Activated CD4-positive, alpha-beta T cell treated with anti-CD3 and anti-CD28 coated beads for 36 hours (primary cell): ENCODE measurements around the gene OR4C5. TPM values are rescaled to one million over a fixed set of nuclear protein-coding genes. Genes with fewer than 3 reads are reported as not detected.
A peak's percentile ranks its signal among the peaks of the same experiment; 100 is the strongest.
"Not testable (repeated sequence)": the region's sequence is repeated elsewhere in the genome, so short reads cannot be mapped to it uniquely, and the experiment has no call there.

Experiments
- ATAC-seq: fragments of 200-7000 bp; cut with Tn5 transposase; one replicate; pipeline ENCODE4 v1.10.0; 2021; ENCODE audit warnings: mild to moderate bottlenecking, moderate library complexity
- CTCF ChIA-PET: fragments of 350-600 bp; sonication (Branson Sonifier 250); formaldehyde crosslinking; loops from one replicate; lab custom pipeline; 2021; ENCODE audit warnings: antibody characterized with exemption; lab: Charles Lee
- POLR2A ChIA-PET: fragments of 350-600 bp; sonication (Branson Sonifier 250); formaldehyde crosslinking; loops from one replicate; lab custom pipeline; 2021; ENCODE audit warnings: antibody characterized with exemption, inconsistent platforms; lab: Charles Lee
- DNase-seq: peaks from one replicate; pipeline ENCODE4 v3.0.0-alpha.2; 2020
- H3K27ac Mint-ChIP-seq: one replicate; pipeline ENCODE4 v1.8.0; 2021; ENCODE audit warnings: mixed read lengths
- H3K27me3 Mint-ChIP-seq: one replicate; pipeline ENCODE4 v1.8.0; 2021; ENCODE audit warnings: mixed read lengths
- H3K36me3 Mint-ChIP-seq: one replicate; pipeline ENCODE4 v1.8.0; 2021; ENCODE audit warnings: low read depth, mixed read lengths
- H3K4me1 Mint-ChIP-seq: one replicate; pipeline ENCODE4 v1.8.0; 2021; ENCODE audit warnings: mixed read lengths
- H3K4me3 Mint-ChIP-seq: one replicate; pipeline ENCODE4 v1.8.0; 2021; ENCODE audit warnings: mild to moderate bottlenecking, moderate library complexity, mixed read lengths
- H3K9me3 Mint-ChIP-seq: one replicate; pipeline ENCODE4 v1.8.0; 2021; ENCODE audit warnings: low read depth, mixed read lengths
- intact Hi-C, 2 experiments: fragments of 100-400 bp; cut with DNase I in 1 of 2; cut with micrococcal nuclease in 1 of 2; formaldehyde crosslinking; loops; one replicate each; pipeline versions ENCODE4 v1.14.2 to v1.15.1; 2022 to 2024; cut with DNase I, micrococcal nuclease
- total RNA-seq, 2 experiments: library from RNA; stranded (reverse); gene quantifications; one replicate each; pipeline ENCODE4 v1.2.3, GENCODE V29; 2021

Gene OR4C5
- not detected for total RNA-seq

GRCh38 chr11:48366365-48366764 lies at the start of gene OR4C5:
Gene OR4C5, minus strand, starts transcription at chr11:48366465. Its CDS starts 0 bp downstream, at chr11:48366465.
- H3K4me3 Mint-ChIP-seq, result no peak within 1 kb of the TSS
- intact Hi-C loops, result loop anchor here in 1 of 2 experiments (10.0 kb wide), 1 partner anchor 52 kb away; no protein-coding TSS in a partner anchor
- peaks cover 3% of the 10 kb centered on the region for H3K27me3 Mint-ChIP-seq
- CTCF ChIA-PET, result no interaction called here
- POLR2A ChIA-PET, result no interaction called here
- DNase-seq (no peak), ATAC-seq (no peak)
- no peak within 1 kb of the TSS for H3K27ac Mint-ChIP-seq
- no peaks in the 10 kb centered on the region for H3K36me3 Mint-ChIP-seq
- H3K9me3 Mint-ChIP-seq, result peaks cover 2% of the 10 kb centered on the region
- no peaks in the 10 kb centered on the region for H3K4me1 Mint-ChIP-seq

GRCh38 chr11:48384670-48385069 lies 18.4 kb upstream of the OR4C5 start:
- Mint-ChIP-seq H3K4me1 (no peaks in the 10 kb centered on the region), H3K27me3 (no peaks in the 10 kb centered on the region), H3K36me3 (no peaks in the 10 kb centered on the region), H3K4me3 (no peak overlapping the region), H3K9me3 (peaks cover 21% of the 10 kb centered on the region), H3K27ac (no peak overlapping the region)
- ATAC-seq, result no peak
- ChIA-PET POLR2A (no interaction called here), CTCF (interaction anchor here (0.8 kb wide), 2 partner anchors 154 to 680 kb away, joined by 3 read pairs; no protein-coding TSS in a partner anchor)
- intact Hi-C loops, result no loop called here
- DNase-seq, result peak; percentile 10

GRCh38 chr11:48384151-48384550 lies 17.9 kb upstream of the OR4C5 start:
- POLR2A ChIA-PET, H3K27ac Mint-ChIP-seq, H3K36me3 Mint-ChIP-seq, DNase-seq, ATAC-seq, intact Hi-C loops, H3K4me1 Mint-ChIP-seq, H3K4me3 Mint-ChIP-seq, H3K27me3 Mint-ChIP-seq: not testable (repeated sequence)
- CTCF ChIA-PET, result interaction anchor here (0.8 kb wide), 1 partner anchor 154 kb away, joined by 3 read pairs; no protein-coding TSS in a partner anchor
- H3K9me3 Mint-ChIP-seq, result peaks cover 21% of the 10 kb centered on the region

GRCh38 chr11:48361289-48361688 lies 5.0 kb downstream of the OR4C5 start:
- peaks cover 11% of the 10 kb centered on the region for H3K9me3 Mint-ChIP-seq
- POLR2A ChIA-PET, H3K36me3 Mint-ChIP-seq, ATAC-seq, CTCF ChIA-PET, H3K27me3 Mint-ChIP-seq, H3K4me1 Mint-ChIP-seq, H3K27ac Mint-ChIP-seq, H3K4me3 Mint-ChIP-seq, DNase-seq: not testable (repeated sequence)
- intact Hi-C loops, result loop anchor here (1.0 to 10.0 kb wide), 2 partner anchors 25 to 46 kb away; no protein-coding TSS in a partner anchor

- ChIA-PET POLR2A (no interaction called here), CTCF (no interaction called here)
- no peak for DNase-seq
- Mint-ChIP-seq H3K4me3 (no peak overlapping the region), H3K27ac (no peak overlapping the region), H3K27me3 (peaks cover 2% of the 10 kb centered on the region), H3K36me3 (no peaks in the 10 kb centered on the region), H3K9me3 (peaks cover 11% of the 10 kb centered on the region), H3K4me1 (no peaks in the 10 kb centered on the region)
- no peak for ATAC-seq
- intact Hi-C loops, result no loop called here
Measured at GRCh38 chr11:48354677-48355076, 11.6 kb downstream of the OR4C5 start.

- no peaks in the 10 kb centered on the region for H3K4me1 Mint-ChIP-seq
- POLR2A ChIA-PET, result no interaction called here
- no peak overlapping the region for H3K27ac Mint-ChIP-seq
Measured at GRCh38 chr11:48354013-48354412, 12.3 kb downstream of the OR4C5 start.

GRCh38 chr11:48346286-48346685 lies 20.0 kb downstream of the OR4C5 start:
- DNase-seq, H3K36me3 Mint-ChIP-seq, intact Hi-C loops, H3K27me3 Mint-ChIP-seq, ATAC-seq, POLR2A ChIA-PET, H3K27ac Mint-ChIP-seq, H3K4me3 Mint-ChIP-seq, CTCF ChIA-PET: not testable (repeated sequence)
- Mint-ChIP-seq H3K4me1 (peaks cover 21% of the 10 kb centered on the region), H3K9me3 (peaks cover 11% of the 10 kb centered on the region)

More at GRCh38 chr11:48354013-48354412, 12.3 kb downstream of the OR4C5 start:
- Mint-ChIP-seq H3K27me3 (peaks cover 2% of the 10 kb centered on the region), H3K9me3 (peaks cover 9% of the 10 kb centered on the region), H3K36me3 (no peaks in the 10 kb centered on the region), H3K4me3 (no peak overlapping the region)
- CTCF ChIA-PET, result no interaction called here
- ATAC-seq (no peak), DNase-seq (no peak)
- intact Hi-C loops, result no loop called here

GRCh38 chr11:48342505-48342904 lies 23.8 kb downstream of the OR4C5 start:
- DNase-seq, H3K36me3 Mint-ChIP-seq, H3K9me3 Mint-ChIP-seq, ATAC-seq, POLR2A ChIA-PET, CTCF ChIA-PET, intact Hi-C loops, H3K27me3 Mint-ChIP-seq, H3K27ac Mint-ChIP-seq, H3K4me3 Mint-ChIP-seq: not testable (repeated sequence)
- peaks cover 24% of the 10 kb centered on the region for H3K4me1 Mint-ChIP-seq

GRCh38 chr11:48341466-48341865 lies 24.8 kb downstream of the OR4C5 start:
- ATAC-seq (no peak), DNase-seq (no peak)
- POLR2A ChIA-PET, result no interaction called here
- Mint-ChIP-seq H3K27ac (no peak overlapping the region), H3K4me3 (no peak overlapping the region), H3K9me3 (peaks cover 4% of the 10 kb centered on the region), H3K36me3 (peaks cover 4% of the 10 kb centered on the region), H3K4me1 (peaks cover 20% of the 10 kb centered on the region), H3K27me3 (no peaks in the 10 kb centered on the region)
- intact Hi-C loops, result no loop called here
- CTCF ChIA-PET, result no interaction called here

- intact Hi-C loops, ATAC-seq: not testable (repeated sequence)
Measured at GRCh38 chr11:48324620-48325019, 41.6 kb downstream of the OR4C5 start, which contains the start of gene OR4C3. Gene OR4C3, plus strand, starts transcription at chr11:48324920. Its CDS starts 102 bp downstream, at chr11:48325022.

GRCh38 chr11:48319813-48320212 lies 46.5 kb downstream of the OR4C5 start:
- ATAC-seq, H3K27ac Mint-ChIP-seq, H3K4me3 Mint-ChIP-seq, H3K36me3 Mint-ChIP-seq, DNase-seq, POLR2A ChIA-PET, H3K9me3 Mint-ChIP-seq, H3K4me1 Mint-ChIP-seq: not testable (repeated sequence)
- H3K27me3 Mint-ChIP-seq, result peaks cover 13% of the 10 kb centered on the region
- CTCF ChIA-PET, result interaction anchor here (1.1 to 1.4 kb wide), 2 partner anchors 9 to 12 kb away, joined by 3 to 4 read pairs; no protein-coding TSS in a partner anchor
- intact Hi-C loops, result loop anchor here in 1 of 2 experiments (10.0 kb wide), 1 partner anchor 45 kb away; the partner anchor contains the start of gene OR4C5

More at GRCh38 chr11:48324620-48325019, 41.6 kb downstream of the OR4C5 start, which contains the start of gene OR4C3:
- DNase-seq, H3K4me3 Mint-ChIP-seq, H3K9me3 Mint-ChIP-seq, CTCF ChIA-PET, H3K27ac Mint-ChIP-seq, H3K4me1 Mint-ChIP-seq, H3K36me3 Mint-ChIP-seq, POLR2A ChIA-PET, H3K27me3 Mint-ChIP-seq: not testable (repeated sequence)
